Prostate gland (tissue), 2 donors: ENCODE measurements around the gene VASN.

Experiments used
- CTCF ChIP-seq, 4 experiments: fragments of 200-600 bp in 2 of 4; fragments of 450-650 bp in 2 of 4; sonication (generic) in 2 of 4; IDR thresholded peaks; 1 replicate in 3 of 4; 2 replicates in 1 of 4; pipeline ENCODE4 v1.5.1; 2016 to 2019; ENCODE audit warnings: antibody characterized with exemption in 4 of 4, mild to moderate bottlenecking in 2 of 4, moderate library complexity in 2 of 4
- POLR2A ChIP-seq: fragments of 450-650 bp; IDR thresholded peaks from one replicate; pipeline ENCODE4 v1.6.1; 2016; ENCODE audit warnings: antibody characterized with exemption, mild to moderate bottlenecking

GRCh38 chr16:4365615-4366014, 6.0 kb upstream of the VASN start:
- TF ChIP-seq POLR2A = no peak
- no peak for TF ChIP-seq CTCF (IDR thresholded peaks at IDR 0.05)
